ENCODE measurements around the gene TBCCD1.
"Not testable (repeated sequence)": the region's sequence is repeated elsewhere in the genome, so short reads cannot be mapped to it uniquely, and the experiment has no call there.

TBCCD1 gene

GRCh38 chr3:186517218-186517617 is 49.9 kb downstream of the TBCCD1 start:
- no peak for DNase-seq

- no peak for DNase-seq
Measured at GRCh38 chr3:186516646-186517045, 50.5 kb downstream of the TBCCD1 start.

GRCh38 chr3:186515125-186515524 is 52.0 kb downstream of the TBCCD1 start:
- DNase-seq, result no peak

- DNase-seq, result no peak
Measured at GRCh38 chr3:186514296-186515002, 52.7 kb downstream of the TBCCD1 start.

GRCh38 chr3:186513386-186513785 is 53.8 kb downstream of the TBCCD1 start:
- DNase-seq, result no peak

GRCh38 chr3:186512570-186513302 is 54.4 kb downstream of the TBCCD1 start:
- no peak for DNase-seq

- DNase-seq, result no peak
Measured at GRCh38 chr3:186511702-186512101, 55.4 kb downstream of the TBCCD1 start.

GRCh38 chr3:186511245-186511644 is 55.9 kb downstream of the TBCCD1 start:
- no peak for DNase-seq

- no peak for DNase-seq
Measured at GRCh38 chr3:186510374-186511079, 56.6 kb downstream of the TBCCD1 start.

- no peak for DNase-seq
Measured at GRCh38 chr3:186509423-186509822, 57.7 kb downstream of the TBCCD1 start.

GRCh38 chr3:186506857-186507256 is 60.3 kb downstream of the TBCCD1 start:
- peak; percentile 10 for DNase-seq

- no peak for DNase-seq
Measured at GRCh38 chr3:186506191-186506739, 60.9 kb downstream of the TBCCD1 start.

GRCh38 chr3:186502966-186503712 is 64.0 kb downstream of the TBCCD1 start:
- no peak for DNase-seq

GRCh38 chr3:186502138-186502948 is 64.8 kb downstream of the TBCCD1 start:
- no peak for DNase-seq

- not testable (repeated sequence) for DNase-seq
Measured at GRCh38 chr3:186499949-186500348, 67.2 kb downstream of the TBCCD1 start.

- DNase-seq, result not testable (repeated sequence)
Measured at GRCh38 chr3:186498022-186498421, 69.1 kb downstream of the TBCCD1 start.

- DNase-seq, result no peak
Measured at GRCh38 chr3:186497608-186498007, 69.5 kb downstream of the TBCCD1 start.

GRCh38 chr3:186496635-186497034 is 70.5 kb downstream of the TBCCD1 start:
- DNase-seq, result no peak
